Muscle of leg (tissue), 11 donors: Measurements from ENCODE around the gene PDIA6. TPM values are rescaled to one million over a fixed set of nuclear protein-coding genes. Genes with fewer than 3 reads are reported as not detected.
"Not testable (repeated sequence)": the region's sequence is repeated elsewhere in the genome, so short reads cannot be mapped to it uniquely, and the experiment has no call there.

Experiments used
- DNase-seq: peaks from one replicate; pipeline ENCODE4 v3.0.0; 2013
- H3K27ac ChIP-seq: one replicate; pipeline ENCODE4 v1.5.1; 2013; ENCODE audit warnings: mild to moderate bottlenecking, low read length, control low read depth
- H3K27me3 ChIP-seq: one replicate; pipeline ENCODE4 v1.6.1; 2013; ENCODE audit warnings: low read length; ENCODE audit not compliant: control insufficient read depth, insufficient read depth
- H3K36me3 ChIP-seq: one replicate; pipeline ENCODE4 v1.6.1; 2013; ENCODE audit warnings: low read length; ENCODE audit not compliant: control insufficient read depth, insufficient read depth
- H3K4me1 ChIP-seq: one replicate; pipeline ENCODE4 v1.6.1; 2013; ENCODE audit warnings: low read length; ENCODE audit not compliant: control insufficient read depth, insufficient read depth
- H3K4me3 ChIP-seq: one replicate; pipeline ENCODE4 v1.5.1; 2013; ENCODE audit warnings: low read length, control low read depth
- H3K9me3 ChIP-seq: replicated peaks from 2 replicates; pipeline ENCODE4 v1.6.1; 2013; ENCODE audit warnings: low read depth, low read length; ENCODE audit not compliant: control insufficient read depth
- WGBS: methylation state at CpG from one replicate; pipeline ENCODE4 v1.1.5; 2013; ENCODE audit warnings: missing lambda C conversion rate; ENCODE audit not compliant: insufficient coverage; 5-methylcytosine and 5-hydroxymethylcytosine counted together
- polyA plus RNA-seq, 8 donors: library from polyadenylated mRNA; unstranded; fragments of 120-200 nt; gene quantifications; one replicate each; pipeline versions ENCODE4 v1.2.1 to v1.2.3, GENCODE V29; 2013; ENCODE audit warnings: inconsistent platforms in 1 of 8, low replicate concordance in 1 of 8; ENCODE audit not compliant: insufficient read length in 8 of 8, insufficient read depth in 1 of 8
- total RNA-seq: library from RNA; stranded (reverse); fragments of 120-200 nt; gene quantifications from one replicate; pipeline ENCODE4 v1.2.4, GENCODE V29; 2013

The PDIA6 gene
- total and polyA plus RNA-seq, 9 donors: 135 to 208 (median 151) TPM

- no peak for DNase-seq
- WGBS: 100% methylated on average over 2 of the region's 5 CpGs
- H3K27ac ChIP-seq: no peak overlapping the region
Observed at GRCh38 chr2:10785260-10785659, 27.3 kb downstream of the PDIA6 start.

GRCh38 chr2:10784719-10785118, 27.9 kb downstream of the PDIA6 start:
- peaks cover 86% of the 10 kb centered on the region for H3K36me3 ChIP-seq
- DNase-seq: no peak
- no peaks in the 10 kb centered on the region for H3K4me1 ChIP-seq
- H3K27ac ChIP-seq: no peak overlapping the region
- no peaks in the 10 kb centered on the region for H3K27me3 ChIP-seq
- 70% methylated on average over 3 of the region's 9 CpGs for WGBS
- no peaks in the 10 kb centered on the region for H3K9me3 ChIP-seq
- no peak overlapping the region for H3K4me3 ChIP-seq

More at GRCh38 chr2:10785260-10785659, 27.3 kb downstream of the PDIA6 start:
- peaks cover 85% of the 10 kb centered on the region for H3K36me3 ChIP-seq
- H3K27me3 ChIP-seq: no peaks in the 10 kb centered on the region
- H3K4me1 ChIP-seq: no peaks in the 10 kb centered on the region
- no peak overlapping the region for H3K4me3 ChIP-seq
- no peaks in the 10 kb centered on the region for H3K9me3 ChIP-seq

- no peak overlapping the region for H3K27ac ChIP-seq
- no peaks in the 10 kb centered on the region for H3K4me1 ChIP-seq
- H3K9me3 ChIP-seq: no peaks in the 10 kb centered on the region
- no peak for DNase-seq
- peaks cover 81% of the 10 kb centered on the region for H3K36me3 ChIP-seq
- H3K27me3 ChIP-seq: no peaks in the 10 kb centered on the region
- 100% methylated on average over 1 of the region's 4 CpGs for WGBS
- H3K4me3 ChIP-seq: no peak overlapping the region
Observed at GRCh38 chr2:10783421-10783820, 29.2 kb downstream of the PDIA6 start.

- Histone ChIP-seq H3K27me3 (no peaks in the 10 kb centered on the region), H3K4me3 (no peak overlapping the region), H3K9me3 (no peaks in the 10 kb centered on the region), H3K27ac (no peak overlapping the region), H3K36me3 (peaks cover 80% of the 10 kb centered on the region), H3K4me1 (no peaks in the 10 kb centered on the region)
- no peak for DNase-seq
- 97% methylated on average over 6 of the region's 8 CpGs for WGBS
Observed at GRCh38 chr2:10781746-10782145, 30.8 kb downstream of the PDIA6 start.

GRCh38 chr2:10780821-10781220, 31.8 kb downstream of the PDIA6 start:
- 97% methylated on average over 9 of the region's 11 CpGs for WGBS
- H3K36me3 ChIP-seq: peaks cover 72% of the 10 kb centered on the region

GRCh38 chr2:10780491-10780820, 32.1 kb downstream of the PDIA6 start:
- Histone ChIP-seq H3K4me1 (peaks cover 7% of the 10 kb centered on the region), H3K9me3 (no peaks in the 10 kb centered on the region), H3K4me3 (no peak overlapping the region), H3K36me3 (peaks cover 68% of the 10 kb centered on the region), H3K27ac (no peak overlapping the region), H3K27me3 (no peaks in the 10 kb centered on the region)
- no peak for DNase-seq
- 99% methylated on average over 8 of the region's 11 CpGs for WGBS

More at GRCh38 chr2:10780821-10781220, 31.8 kb downstream of the PDIA6 start:
- not testable (repeated sequence) for H3K9me3 ChIP-seq, H3K4me1 ChIP-seq, H3K27me3 ChIP-seq, H3K4me3 ChIP-seq, DNase-seq, H3K27ac ChIP-seq

- H3K27me3 ChIP-seq: no peaks in the 10 kb centered on the region
- no peak overlapping the region for H3K27ac ChIP-seq
- peaks cover 12% of the 10 kb centered on the region for H3K4me1 ChIP-seq
- 94% methylated on average over 23 of the region's 25 CpGs for WGBS
- no peak overlapping the region for H3K4me3 ChIP-seq
- no peaks in the 10 kb centered on the region for H3K9me3 ChIP-seq
- peaks cover 63% of the 10 kb centered on the region for H3K36me3 ChIP-seq
- DNase-seq: no peak
Observed at GRCh38 chr2:10779776-10780490, 32.7 kb downstream of the PDIA6 start.

GRCh38 chr2:10778724-10779115, 33.9 kb downstream of the PDIA6 start:
- Histone ChIP-seq H3K9me3 (no peaks in the 10 kb centered on the region), H3K27ac (no peak overlapping the region), H3K36me3 (peaks cover 53% of the 10 kb centered on the region), H3K27me3 (no peaks in the 10 kb centered on the region), H3K4me1 (peaks cover 24% of the 10 kb centered on the region), H3K4me3 (no peak overlapping the region)
- no peak for DNase-seq
- WGBS: 85% methylated on average over 4 of the region's 12 CpGs

- Histone ChIP-seq H3K36me3 (peaks cover 49% of the 10 kb centered on the region), H3K27ac (no peak overlapping the region)
- WGBS: 86% methylated on average over 27 of the region's 27 CpGs
Observed at GRCh38 chr2:10777842-10778723, 34.5 kb downstream of the PDIA6 start.

GRCh38 chr2:10777111-10777841, 35.3 kb downstream of the PDIA6 start:
- Histone ChIP-seq H3K36me3 (peaks cover 44% of the 10 kb centered on the region), H3K9me3 (no peaks in the 10 kb centered on the region), H3K27me3 (no peaks in the 10 kb centered on the region), H3K27ac (no peak overlapping the region), H3K4me3 (no peak overlapping the region), H3K4me1 (peaks cover 27% of the 10 kb centered on the region)
- WGBS: 85% methylated on average over 24 of the region's 26 CpGs
- DNase-seq: no peak

More at GRCh38 chr2:10777842-10778723, 34.5 kb downstream of the PDIA6 start:
- peaks cover 27% of the 10 kb centered on the region for H3K4me1 ChIP-seq
- no peak overlapping the region for H3K4me3 ChIP-seq
- no peaks in the 10 kb centered on the region for H3K27me3 ChIP-seq
- H3K9me3 ChIP-seq: no peaks in the 10 kb centered on the region
- no peak for DNase-seq
